ENCODE data around the gene PFKFB4. TPM values are rescaled to one million over a fixed set of nuclear protein-coding genes. Genes with fewer than 3 reads are reported as not detected.
A peak's percentile ranks its signal among the peaks of the same experiment; 100 is the strongest.

Gene PFKFB4
- total RNA-seq, 1 experiment from 2014 or later = 12.3 TPM

DNA sequence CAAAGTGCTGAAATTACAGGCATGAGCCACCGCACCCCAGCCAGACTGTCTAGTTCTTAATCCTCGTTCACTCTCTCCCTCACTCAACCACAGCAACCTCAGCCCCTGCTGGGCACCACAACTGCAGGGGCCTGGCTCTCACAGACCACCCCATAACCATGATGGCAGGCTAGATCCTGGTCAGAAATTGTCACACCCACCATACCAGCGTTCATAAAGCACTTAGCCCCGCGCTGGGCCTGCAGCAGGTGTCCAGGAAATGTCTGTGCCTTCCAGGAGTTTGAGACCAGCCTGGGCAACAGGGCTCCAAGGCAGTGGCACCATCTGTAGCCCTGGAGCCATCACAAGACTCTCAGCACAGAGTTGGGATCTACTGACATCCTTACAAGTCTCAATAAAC is 54.5 kb downstream of the PFKFB4 start:
- Histone ChIP-seq H3K9me3 (ENCODE audit: control insufficient read depth, low read depth, low read length) (no peaks in the 10 kb centered on the region), H3T11ph (ENCODE audit: low read length) (no peak overlapping the region), H3K14ac (ENCODE audit: insufficient read depth, low read length) (no peak overlapping the region), H3K79me1 (ENCODE audit: insufficient read depth, low read depth, low read length, poor library complexity, severe bottlenecking) (no peaks in the 10 kb centered on the region), H4K91ac (ENCODE audit: insufficient read length, low read depth, low read length) (no peak overlapping the region), H2BK15ac (ENCODE audit: low read depth, low read length) (no peak overlapping the region), H2AFZ (ENCODE audit: low read length) (no peak overlapping the region), H3K4me1 (ENCODE audit: insufficient read depth, low read length) (peaks cover 4% of the 10 kb centered on the region; the same call in 1 of the 2 replicates), H3K56ac (ENCODE audit: insufficient read length, low read depth, low read length) (no peak overlapping the region), H2BK120ac (ENCODE audit: low read depth, low read length, poor library complexity, severe bottlenecking) (no peak overlapping the region), H3K18ac (ENCODE audit: insufficient read length, low read depth, low read length) (no peak overlapping the region), H3K23me2 (ENCODE audit: insufficient read length, low read depth, low read length, poor library complexity, severe bottlenecking) (peaks cover 11% of the 10 kb centered on the region), H2AK5ac (ENCODE audit: insufficient read length, low read length) (no peak overlapping the region), H3K9ac (ENCODE audit: extremely low read depth, insufficient read length, low read length) (no peak overlapping the region), H3K4me2 (ENCODE audit: insufficient read depth, insufficient read length, low read length) (no peak overlapping the region), H3K79me2 (ENCODE audit: insufficient read depth, low read length) (peaks cover 1% of the 10 kb centered on the region; the same call in 1 of the 2 replicates), H3K4ac (ENCODE audit: low read depth, low read length) (no peak overlapping the region), H4K5ac (ENCODE audit: insufficient read length, low read depth, low read length) (no peak overlapping the region), H2BK20ac (ENCODE audit: low read depth, low read length, poor library complexity, severe bottlenecking) (no peak overlapping the region), H3K23ac (ENCODE audit: insufficient read length, low read depth, low read length) (no peak overlapping the region), H2BK5ac (ENCODE audit: insufficient read length, low read length) (no peak overlapping the region), H4K8ac (replicated peaks; ENCODE audit: insufficient read length, low read depth, low read length) (no peak overlapping the region), H3K27me3 (ENCODE audit: insufficient read depth, low read length) (no peaks in the 10 kb centered on the region), H3K27ac (ENCODE audit: insufficient read length, low read depth, low read length) (no peak overlapping the region), H4K20me1 (ENCODE audit: control insufficient read depth, insufficient read depth, insufficient read length) (no peaks in the 10 kb centered on the region), H2BK12ac (ENCODE audit: insufficient read length, low read depth, low read length) (no peak overlapping the region)
- Mint-ChIP-seq H3K27me3 (ENCODE audit: low read depth) (peaks cover 8% of the 10 kb centered on the region), H3K27ac (peak overlapping the region in 1 of 3 experiments; percentile 82; a peak in 2 of 7 replicates), H3K36me3 (ENCODE audit: insufficient read depth in 1 of 3, low read depth in 3 of 3) (peaks cover 18 to 28% (median 28%) of the 10 kb centered on the region in 3 experiments), H3K4me3 (no peak overlapping the region; a peak in 1 of 5 replicates), H3K9me3 (peaks cover 10% of the 10 kb centered on the region in 2 experiments; a peak in 4 of 5 replicates), H3K4me1 (peaks cover 30 to 31% of the 10 kb centered on the region in 2 experiments)
- no CpG with 5 or more reads among the region's 5 CpGs for WGBS (ENCODE audit: extremely low coverage, insufficient read length, low lambda C conversion rate)
- no peak for DNase-seq
- TF ChIP-seq, protein P1, sequence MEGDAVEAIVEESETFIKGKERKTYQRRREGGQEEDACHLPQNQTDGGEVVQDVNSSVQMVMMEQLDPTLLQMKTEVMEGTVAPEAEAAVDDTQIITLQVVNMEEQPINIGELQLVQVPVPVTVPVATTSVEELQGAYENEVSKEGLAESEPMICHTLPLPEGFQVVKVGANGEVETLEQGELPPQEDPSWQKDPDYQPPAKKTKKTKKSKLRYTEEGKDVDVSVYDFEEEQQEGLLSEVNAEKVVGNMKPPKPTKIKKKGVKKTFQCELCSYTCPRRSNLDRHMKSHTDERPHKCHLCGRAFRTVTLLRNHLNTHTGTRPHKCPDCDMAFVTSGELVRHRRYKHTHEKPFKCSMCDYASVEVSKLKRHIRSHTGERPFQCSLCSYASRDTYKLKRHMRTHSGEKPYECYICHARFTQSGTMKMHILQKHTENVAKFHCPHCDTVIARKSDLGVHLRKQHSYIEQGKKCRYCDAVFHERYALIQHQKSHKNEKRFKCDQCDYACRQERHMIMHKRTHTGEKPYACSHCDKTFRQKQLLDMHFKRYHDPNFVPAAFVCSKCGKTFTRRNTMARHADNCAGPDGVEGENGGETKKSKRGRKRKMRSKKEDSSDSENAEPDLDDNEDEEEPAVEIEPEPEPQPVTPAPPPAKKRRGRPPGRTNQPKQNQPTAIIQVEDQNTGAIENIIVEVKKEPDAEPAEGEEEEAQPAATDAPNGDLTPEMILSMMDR (conservative IDR thresholded peaks at IDR 0.05) = no peak
